Central memory CD8-positive, alpha-beta T cell (primary cell): ENCODE data around the gene SLC34A2.
"Not testable (repeated sequence)": the region's sequence is repeated elsewhere in the genome, so short reads cannot be mapped to it uniquely, and the experiment has no call there.

Experiments
- ATAC-seq: fragments of 150-1000 bp; cut with Tn5 transposase; replicated peaks from 2 replicates; pipeline ENCODE4 v1.10.0; 2022; ENCODE audit warnings: mild to moderate bottlenecking, moderate FRiP score, moderate number of reproducible peaks; ENCODE audit not compliant: poor library complexity, severe bottlenecking; ENCODE audit errors: extremely low read depth
- DNase-seq, 2 donors: peaks; one replicate each; pipeline ENCODE4 v3.0.0; 2021; ENCODE audit warnings: low spot score in 2 of 2
- H3K27ac Mint-ChIP-seq: one replicate; pipeline ENCODE4 v1.8.0; 2022; ENCODE audit warnings: low read depth, mild to moderate bottlenecking, moderate library complexity, mixed read lengths
- H3K27me3 Mint-ChIP-seq: one replicate; pipeline ENCODE4 v1.8.0; 2022; ENCODE audit warnings: mixed read lengths
- H3K36me3 Mint-ChIP-seq: one replicate; pipeline ENCODE4 v1.8.0; 2022; ENCODE audit warnings: mild to moderate bottlenecking, moderate library complexity, mixed read lengths; ENCODE audit not compliant: insufficient read depth
- H3K4me1 Mint-ChIP-seq: one replicate; pipeline ENCODE4 v1.8.0; 2022; ENCODE audit warnings: mixed read lengths
- H3K4me3 Mint-ChIP-seq: one replicate; pipeline ENCODE4 v1.8.0; 2022; ENCODE audit warnings: mild to moderate bottlenecking, moderate library complexity, mixed read lengths
- H3K9me3 Mint-ChIP-seq: one replicate; pipeline ENCODE4 v1.8.0; 2022; ENCODE audit warnings: mixed read lengths

SLC34A2 gene

GRCh38 chr4:25637581-25638220 lies 17.9 kb upstream of the SLC34A2 start:
- no peaks in the 10 kb centered on the region for H3K9me3 Mint-ChIP-seq
- peaks cover 17% of the 10 kb centered on the region for H3K4me1 Mint-ChIP-seq
- H3K36me3 Mint-ChIP-seq = peaks cover 2% of the 10 kb centered on the region
- no peak for ATAC-seq
- peaks cover 37% of the 10 kb centered on the region for H3K27me3 Mint-ChIP-seq
- DNase-seq = no peak
- H3K4me3 Mint-ChIP-seq = no peak overlapping the region
- no peak overlapping the region for H3K27ac Mint-ChIP-seq

DNA sequence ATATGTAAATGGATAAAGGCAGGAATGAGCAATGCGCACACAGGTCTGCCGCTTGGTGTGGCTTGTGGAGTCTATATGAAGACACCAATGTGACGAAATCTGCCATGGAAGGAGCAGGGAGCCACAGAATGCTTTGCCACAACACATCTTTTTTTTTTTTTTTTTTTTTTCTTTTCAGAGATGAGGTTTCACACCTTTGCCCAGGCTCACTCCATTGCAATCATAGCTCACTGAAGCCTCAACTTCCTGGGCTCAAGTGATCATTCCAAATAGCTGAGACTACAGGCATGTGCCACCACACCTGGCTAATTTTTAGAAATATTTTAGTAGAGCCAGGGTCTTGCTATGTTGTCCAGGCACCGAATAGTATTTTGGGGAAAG lies 17.4 kb upstream of the SLC34A2 start:
- ATAC-seq = peak; percentile 60
- no peaks in the 10 kb centered on the region for H3K9me3 Mint-ChIP-seq
- no peak for DNase-seq
- H3K36me3 Mint-ChIP-seq = peaks cover 2% of the 10 kb centered on the region
- H3K4me3 Mint-ChIP-seq = no peak overlapping the region
- H3K27me3 Mint-ChIP-seq = peaks cover 34% of the 10 kb centered on the region
- H3K27ac Mint-ChIP-seq = no peak overlapping the region
- peaks cover 17% of the 10 kb centered on the region for H3K4me1 Mint-ChIP-seq

GRCh38 chr4:25638806-25639205 lies 16.8 kb upstream of the SLC34A2 start:
- no peak for ATAC-seq
- peaks cover 28% of the 10 kb centered on the region for H3K27me3 Mint-ChIP-seq
- no peak overlapping the region for H3K27ac Mint-ChIP-seq

GRCh38 chr4:25650311-25650710 lies 5.3 kb upstream of the SLC34A2 start:
- Mint-ChIP-seq H3K27me3 (peaks cover 34% of the 10 kb centered on the region), H3K27ac (no peak overlapping the region), H3K36me3 (peaks cover 2% of the 10 kb centered on the region), H3K9me3 (no peaks in the 10 kb centered on the region), H3K4me1 (peaks cover 7% of the 10 kb centered on the region), H3K4me3 (no peak overlapping the region)
- DNase-seq (no peak), ATAC-seq (no peak)

More at GRCh38 chr4:25638806-25639205, 16.8 kb upstream of the SLC34A2 start:
- Mint-ChIP-seq H3K9me3 (no peaks in the 10 kb centered on the region), H3K4me1 (peaks cover 17% of the 10 kb centered on the region), H3K4me3 (no peak overlapping the region), H3K36me3 (peaks cover 2% of the 10 kb centered on the region)
- no peak for DNase-seq

- ATAC-seq = no peak
- no peak overlapping the region for H3K27ac Mint-ChIP-seq
- peaks cover 13% of the 10 kb centered on the region for H3K4me1 Mint-ChIP-seq
- H3K4me3 Mint-ChIP-seq = no peak overlapping the region
- peaks cover 47% of the 10 kb centered on the region for H3K27me3 Mint-ChIP-seq
- no peaks in the 10 kb centered on the region for H3K9me3 Mint-ChIP-seq
- H3K36me3 Mint-ChIP-seq = peaks cover 2% of the 10 kb centered on the region
- DNase-seq = no peak
Measured at GRCh38 chr4:25651682-25652081, 4.0 kb upstream of the SLC34A2 start.

DNA sequence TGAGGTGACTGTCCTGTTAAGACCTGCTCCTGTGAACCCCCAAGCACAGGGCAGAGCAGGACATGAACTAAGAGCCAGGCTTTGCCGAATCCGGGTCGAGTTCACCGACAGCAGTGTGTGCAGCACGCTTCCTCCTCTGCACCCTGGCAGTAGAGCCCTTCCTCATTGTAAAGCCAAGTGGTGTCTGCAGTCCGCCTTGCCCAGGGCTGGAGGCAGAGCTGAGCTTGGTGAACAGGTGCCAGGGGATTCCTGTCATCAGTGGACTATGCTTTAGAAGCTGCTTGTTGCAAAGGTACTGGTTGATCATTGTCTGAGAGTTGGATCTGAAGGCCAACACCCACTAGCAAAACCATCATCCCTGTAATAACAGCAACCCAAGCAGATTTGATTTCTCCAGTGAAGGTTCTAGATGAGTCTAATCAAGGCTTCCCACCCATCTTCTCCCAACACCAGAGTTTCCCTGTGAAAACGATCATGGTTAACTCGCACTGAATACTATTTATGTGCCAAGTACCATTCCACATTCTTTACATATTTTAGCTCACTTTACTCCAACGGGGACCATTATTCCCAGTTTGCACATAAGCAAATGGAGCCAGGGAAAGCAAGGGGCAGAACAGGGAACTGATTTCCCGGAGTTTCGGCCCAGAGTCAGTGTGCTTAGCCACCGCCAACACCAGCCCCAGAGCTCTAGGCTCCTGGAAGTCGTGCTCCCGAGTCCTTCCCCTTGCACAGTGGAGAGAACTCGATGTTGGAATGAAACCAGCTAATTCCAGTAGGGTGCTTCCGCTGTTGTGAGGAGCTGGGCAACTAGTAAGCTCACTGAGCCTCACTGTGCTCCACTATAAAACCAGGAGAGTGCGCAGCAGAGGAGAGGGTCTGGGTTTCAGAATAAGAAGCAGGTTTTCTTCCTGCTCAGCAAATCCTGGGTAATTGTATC lies 1.4 kb upstream of the SLC34A2 start:
- Mint-ChIP-seq H3K4me1 (peaks cover 13% of the 10 kb centered on the region), H3K4me3 (peak overlapping the region; percentile 46), H3K9me3 (no peaks in the 10 kb centered on the region), H3K27ac (no peak overlapping the region), H3K27me3 (peaks cover 36% of the 10 kb centered on the region), H3K36me3 (no peaks in the 10 kb centered on the region)
- ATAC-seq (no peak), DNase-seq (no peak)

DNA sequence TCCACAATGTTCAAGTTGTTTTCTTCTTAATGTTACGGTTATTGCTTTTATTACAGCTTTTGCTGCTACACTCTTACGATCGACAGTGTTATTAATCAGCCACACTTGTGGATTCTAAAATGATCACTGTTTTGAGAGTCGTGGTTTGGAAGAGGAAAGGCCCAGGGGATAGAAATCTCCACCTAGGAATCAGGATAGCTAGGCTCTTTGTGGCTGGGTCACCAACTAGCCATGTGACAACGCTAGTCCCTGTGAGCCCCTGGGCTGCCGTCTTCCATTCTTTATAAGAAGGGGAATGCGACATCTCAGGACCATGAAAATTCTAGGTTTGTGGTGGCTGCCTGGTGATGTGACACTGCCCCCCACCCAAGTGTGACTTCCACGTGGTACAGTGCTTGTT lies 380 bp downstream of the SLC34A2 start:
- Mint-ChIP-seq H3K27me3 (peaks cover 36% of the 10 kb centered on the region), H3K9me3 (no peaks in the 10 kb centered on the region), H3K36me3 (no peaks in the 10 kb centered on the region), H3K27ac (no peak overlapping the region), H3K4me1 (peaks cover 13% of the 10 kb centered on the region), H3K4me3 (peak overlapping the region; percentile 62)
- ATAC-seq (no peak), DNase-seq (no peak)

DNA sequence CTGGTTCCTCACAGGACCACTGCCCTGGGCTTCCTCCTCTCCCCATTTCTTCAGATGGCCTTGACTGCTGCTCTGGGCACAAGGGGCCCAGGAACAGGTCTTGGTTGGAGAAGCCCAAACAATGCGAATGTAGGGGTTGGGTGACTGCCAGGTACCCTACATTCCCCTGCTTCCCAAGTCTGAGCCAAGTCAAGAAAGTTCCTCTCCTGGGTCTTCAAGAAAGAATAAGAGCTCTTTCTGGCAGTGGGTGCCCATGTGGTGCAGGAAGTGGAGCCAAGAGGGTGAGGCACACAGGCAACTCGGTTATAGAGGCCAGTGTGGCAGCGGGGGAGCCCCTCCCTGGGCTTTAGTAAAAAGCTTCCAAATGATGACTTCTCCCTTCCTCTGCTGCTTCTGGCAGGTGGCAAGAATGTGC lies 2.7 kb downstream of the SLC34A2 start:
- no peaks in the 10 kb centered on the region for H3K9me3 Mint-ChIP-seq
- H3K27ac Mint-ChIP-seq = no peak overlapping the region
- no peak overlapping the region for H3K4me3 Mint-ChIP-seq
- DNase-seq (no peak), ATAC-seq (no peak)
- no peaks in the 10 kb centered on the region for H3K36me3 Mint-ChIP-seq
- H3K4me1 Mint-ChIP-seq = peaks cover 31% of the 10 kb centered on the region
- H3K27me3 Mint-ChIP-seq = peaks cover 36% of the 10 kb centered on the region

DNA sequence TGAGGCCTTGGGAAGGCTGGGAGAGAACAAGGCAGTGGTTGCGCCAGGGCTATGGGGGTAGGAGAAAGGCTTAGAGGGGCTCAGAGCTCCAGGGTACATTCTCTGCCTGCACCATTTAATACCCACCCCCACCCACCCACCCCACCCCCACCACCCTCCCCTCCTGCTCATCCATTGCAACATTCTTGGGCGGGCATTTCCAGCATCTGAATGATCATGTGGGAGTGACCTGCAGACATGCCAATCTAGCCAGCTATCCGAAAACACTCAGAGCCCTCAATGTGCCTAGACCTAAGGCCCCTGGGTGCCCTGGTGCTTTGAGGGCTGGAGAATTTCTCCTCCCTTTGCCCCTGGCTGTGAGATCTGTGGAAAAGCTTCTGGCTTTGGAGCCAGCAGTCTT lies 3.1 kb downstream of the SLC34A2 start:
- peaks cover 31% of the 10 kb centered on the region for H3K4me1 Mint-ChIP-seq
- ATAC-seq (no peak), DNase-seq (no peak)
- no peaks in the 10 kb centered on the region for H3K9me3 Mint-ChIP-seq
- H3K4me3 Mint-ChIP-seq = no peak overlapping the region
- no peak overlapping the region for H3K27ac Mint-ChIP-seq
- no peaks in the 10 kb centered on the region for H3K36me3 Mint-ChIP-seq
- H3K27me3 Mint-ChIP-seq = peaks cover 36% of the 10 kb centered on the region

DNA sequence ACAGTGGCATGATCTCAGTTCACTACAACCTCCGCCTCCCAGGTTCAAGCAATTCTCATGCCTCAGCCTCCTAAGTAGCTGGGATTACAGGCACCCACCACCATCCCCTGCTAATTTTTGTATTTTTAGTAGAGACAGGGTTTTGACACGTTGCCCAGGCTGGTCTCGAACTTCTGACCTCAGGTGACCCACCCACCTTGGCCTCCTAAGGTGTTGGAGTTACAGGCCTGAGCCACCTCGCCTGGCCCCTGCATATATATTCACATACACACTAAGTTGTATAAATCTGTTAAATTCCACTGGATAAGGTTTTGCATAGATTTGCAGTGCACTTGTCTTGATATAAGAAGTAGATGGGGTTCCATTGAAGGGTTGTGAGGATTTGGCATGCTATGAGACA lies 5.8 kb downstream of the SLC34A2 start:
- not testable (repeated sequence) for H3K27ac Mint-ChIP-seq, H3K36me3 Mint-ChIP-seq, ATAC-seq, DNase-seq, H3K9me3 Mint-ChIP-seq
- peak overlapping the region; percentile 18 for H3K4me3 Mint-ChIP-seq
- peaks cover 17% of the 10 kb centered on the region for H3K27me3 Mint-ChIP-seq
- H3K4me1 Mint-ChIP-seq = peaks cover 18% of the 10 kb centered on the region

GRCh38 chr4:25662306-25662705 lies 6.7 kb downstream of the SLC34A2 start:
- no peak for ATAC-seq
- peaks cover 2% of the 10 kb centered on the region for H3K36me3 Mint-ChIP-seq

DNA sequence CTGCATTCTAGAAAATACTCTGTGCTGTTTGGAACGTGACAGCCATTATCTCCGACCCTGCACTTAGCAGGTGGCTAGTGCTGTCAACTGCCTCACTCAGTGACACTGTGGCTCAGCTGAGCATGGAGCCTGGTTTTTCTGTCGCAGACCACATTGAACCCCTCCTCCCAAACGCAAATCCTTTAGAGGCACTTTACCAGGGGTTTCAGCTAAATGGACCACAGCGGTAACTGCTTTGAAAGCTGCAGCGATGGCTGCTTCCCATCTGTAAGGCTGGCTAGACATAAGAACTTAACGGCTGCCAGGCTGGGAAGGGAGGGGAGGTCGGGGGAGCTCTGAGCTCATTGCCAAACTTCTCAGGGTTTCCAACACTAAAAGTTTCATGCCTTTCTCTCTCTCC lies 8.1 kb downstream of the SLC34A2 start:
- H3K4me1 Mint-ChIP-seq = peaks cover 18% of the 10 kb centered on the region

More at GRCh38 chr4:25662306-25662705, 6.7 kb downstream of the SLC34A2 start:
- no peaks in the 10 kb centered on the region for H3K9me3 Mint-ChIP-seq
- peaks cover 18% of the 10 kb centered on the region for H3K4me1 Mint-ChIP-seq
- peaks cover 9% of the 10 kb centered on the region for H3K27me3 Mint-ChIP-seq
- no peak for DNase-seq
- no peak overlapping the region for H3K27ac Mint-ChIP-seq
- H3K4me3 Mint-ChIP-seq = no peak overlapping the region

More for the DNA sequence above, 8.1 kb downstream of the SLC34A2 start:
- Mint-ChIP-seq H3K27me3 (peaks cover 6% of the 10 kb centered on the region), H3K27ac (no peak overlapping the region), H3K36me3 (peaks cover 2% of the 10 kb centered on the region), H3K4me3 (no peak overlapping the region), H3K9me3 (no peaks in the 10 kb centered on the region)
- ATAC-seq (no peak), DNase-seq (no peak)
